Placental pericyte (primary cell): ENCODE results near the gene SPATA31A6. TPM values are rescaled to one million over a fixed set of nuclear protein-coding genes. Genes with fewer than 3 reads are reported as not detected.

ENCODE experiments used
- small RNA-seq: library from RNA; depleted of rRNA; stranded (forward); fragments of <200 nt; gene quantifications from one replicate; pipeline ENCODE3, GENCODE V24; 2012; ENCODE audit warnings: low replicate concordance
- total RNA-seq: library from RNA; depleted of rRNA; stranded (reverse); fragments of >200 nt; gene quantifications from 2 replicates; pipeline ENCODE4 v1.2.3, GENCODE V29; 2012

SPATA31A6 gene
- total RNA-seq = not detected in 2 replicates

GRCh38 chr9:42183359-42183758 is at the start of gene SPATA31A6:
TSS of gene SPATA31A6 (plus strand) at chr9:42183659. CDS start at chr9:42183688, 29 bp downstream.

Small RNA genes within 50 kb of the gene (small RNA-seq; reads per million reads assigned to genes)
- gene AL445584.3 = not detected

Other genes with a start within 250 kb of the SPATA31A6 start
- gene CNTNAP3B, start 54.2 kb upstream of the SPATA31A6 start, total RNA-seq = under 0.01 and 0.57 TPM in 2 replicates